ENCODE results near the gene PBX3.

- TF ChIP-seq CTCF (conservative IDR thresholded peaks at IDR 0.05 in 1 of 2, IDR thresholded peaks at IDR 0.05 in 1 of 2; ENCODE audit: low read depth in 1 of 2, low read length in 2 of 2) (no peak), EZH2 (IDR thresholded peaks at IDR 0.05; ENCODE audit: low read length, missing control alignments) (no peak)
Observed at GRCh38 chr9:125815568-125815967, 68.4 kb downstream of the PBX3 start.
